ENCODE measurements around the gene OSBPL6.

Gene OSBPL6

GRCh38 chr2:178241844-178242551 is 47.7 kb downstream of the OSBPL6 start:
- no peak for DNase-seq

- no peak for DNase-seq
Observed at GRCh38 chr2:178242552-178242883, 48.2 kb downstream of the OSBPL6 start.

- DNase-seq: no peak
Observed at GRCh38 chr2:178243961-178244360, 49.6 kb downstream of the OSBPL6 start.

- no peak for DNase-seq
Observed at GRCh38 chr2:178244777-178245176, 50.5 kb downstream of the OSBPL6 start.

- no peak for DNase-seq
Observed at GRCh38 chr2:178246696-178247095, 52.4 kb downstream of the OSBPL6 start.

GRCh38 chr2:178247250-178247649 is 52.9 kb downstream of the OSBPL6 start:
- no peak for DNase-seq

GRCh38 chr2:178250429-178250828 is 56.1 kb downstream of the OSBPL6 start:
- DNase-seq: no peak

- DNase-seq: no peak
Observed at GRCh38 chr2:178251151-178251955, 57.0 kb downstream of the OSBPL6 start.

GRCh38 chr2:178256382-178257042 is 62.2 kb downstream of the OSBPL6 start:
- no peak for DNase-seq

GRCh38 chr2:178257127-178257526 is 62.8 kb downstream of the OSBPL6 start:
- DNase-seq: no peak

GRCh38 chr2:178258916-178259315 is 64.6 kb downstream of the OSBPL6 start:
- DNase-seq: no peak

- no peak for DNase-seq
Observed at GRCh38 chr2:178263159-178263860, 69.0 kb downstream of the OSBPL6 start.

GRCh38 chr2:178264211-178264610 is 69.9 kb downstream of the OSBPL6 start:
- no peak for DNase-seq

GRCh38 chr2:178265851-178266250 is 71.5 kb downstream of the OSBPL6 start:
- DNase-seq: no peak

GRCh38 chr2:178266445-178266844 is 72.1 kb downstream of the OSBPL6 start:
- no peak for DNase-seq

- DNase-seq: no peak
Observed at GRCh38 chr2:178267660-178268059, 73.3 kb downstream of the OSBPL6 start.

GRCh38 chr2:178268435-178268834 is 74.1 kb downstream of the OSBPL6 start:
- no peak for DNase-seq

GRCh38 chr2:178269438-178270224 is 75.3 kb downstream of the OSBPL6 start:
- DNase-seq: no peak

- no peak for DNase-seq
Observed at GRCh38 chr2:178270338-178270737, 76.0 kb downstream of the OSBPL6 start.

- DNase-seq: no peak
Observed at GRCh38 chr2:178271094-178271493, 76.8 kb downstream of the OSBPL6 start.

GRCh38 chr2:178271629-178272333 is 77.5 kb downstream of the OSBPL6 start:
- DNase-seq: no peak

Measured in CD4-positive, alpha-beta T cell treated with Interleukin-12 subunit alpha and Interleukin-12 subunit beta, for 1 hour (primary cell).